Limb (tissue), 2 donors: Measurements from ENCODE around the gene HTRA2.
A peak's percentile ranks its signal among the peaks of the same experiment; 100 is the strongest.
"Not testable (repeated sequence)": the region's sequence is repeated elsewhere in the genome, so short reads cannot be mapped to it uniquely, and the experiment has no call there.

Source experiments
- DNase-seq, 2 donors: peaks; one replicate each; pipeline ENCODE4 v3.0.0-alpha.2; 2016; ENCODE audit errors: extremely low spot score in 2 of 2

Gene HTRA2

DNA sequence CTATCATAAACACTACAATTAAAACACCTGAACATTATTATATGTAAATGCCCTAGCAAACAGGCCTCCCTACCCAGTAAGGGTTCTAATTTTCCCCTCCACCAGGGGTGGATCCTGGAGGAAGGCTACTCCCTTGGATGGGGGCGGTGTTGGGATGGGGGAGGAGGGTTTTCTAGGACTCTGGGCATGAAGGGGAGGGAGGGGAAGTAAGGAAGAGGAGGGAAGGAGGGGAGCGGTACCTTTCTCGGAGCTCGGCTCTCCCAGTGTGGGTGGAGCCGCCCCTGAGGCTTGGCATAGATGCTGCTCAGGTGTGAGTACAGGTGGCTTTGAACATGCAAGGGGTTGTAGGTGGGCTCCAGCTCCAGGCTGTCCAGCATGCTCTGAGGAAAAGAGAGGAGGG is 30.2 kb downstream of the HTRA2 start:
- no peak for DNase-seq

- DNase-seq, result no peak
Measured at GRCh38 chr2:74560591-74560990, 30.9 kb downstream of the HTRA2 start.

GRCh38 chr2:74561022-74561421 is 31.3 kb downstream of the HTRA2 start:
- DNase-seq, result not testable (repeated sequence)

GRCh38 chr2:74562126-74562775 is 32.5 kb downstream of the HTRA2 start:
- no peak for DNase-seq

- no peak for DNase-seq
Measured at GRCh38 chr2:74564222-74564621, 34.5 kb downstream of the HTRA2 start.

DNA sequence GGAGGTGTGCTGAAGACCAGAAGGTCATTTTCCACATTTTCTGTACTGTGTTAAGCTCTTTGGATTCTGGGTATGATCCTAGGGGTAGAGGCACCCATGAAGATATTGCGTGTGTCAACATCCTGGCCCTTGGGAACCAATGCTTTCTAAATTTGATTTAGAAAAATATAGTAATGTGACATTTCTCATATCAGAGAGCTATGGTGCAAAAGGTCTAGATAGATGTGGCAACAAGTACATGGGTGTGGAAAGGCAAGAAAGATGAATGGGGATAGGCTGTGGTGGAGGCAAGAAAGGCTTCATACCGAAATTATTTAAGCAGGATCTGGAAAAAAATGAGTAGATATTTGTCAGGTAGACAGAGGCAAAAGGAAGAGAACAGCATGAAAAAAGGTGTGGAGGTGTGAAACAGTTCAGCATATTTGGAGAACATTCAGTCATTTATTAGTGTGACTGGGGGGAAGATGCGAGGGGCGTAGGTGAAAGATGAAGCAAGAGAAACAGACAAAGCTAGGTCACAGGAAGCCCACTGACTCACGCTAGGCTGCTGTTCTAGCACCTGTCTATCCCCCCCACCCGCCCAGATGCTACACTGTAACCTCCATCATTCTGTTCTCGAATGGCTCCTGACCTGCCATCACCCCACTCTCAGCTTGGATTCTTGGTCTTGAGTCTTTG is 36.5 kb downstream of the HTRA2 start:
- DNase-seq, result no peak

DNA sequence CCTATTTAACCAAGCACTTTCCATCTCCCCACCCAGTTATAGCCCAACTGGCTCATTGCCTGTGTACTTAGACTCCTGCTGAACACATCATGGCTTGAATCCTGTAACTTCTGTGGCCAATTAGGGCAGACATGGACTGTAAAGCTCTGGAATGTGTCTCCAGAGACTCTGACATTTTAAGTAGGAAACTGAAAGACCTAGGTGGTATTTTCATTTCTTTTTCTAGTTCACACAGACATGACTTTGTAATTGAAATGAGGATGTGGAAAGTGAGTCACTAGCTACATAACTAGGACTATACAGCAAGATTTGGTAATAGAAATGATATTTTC is 37.0 kb downstream of the HTRA2 start:
- DNase-seq, result no peak

DNA sequence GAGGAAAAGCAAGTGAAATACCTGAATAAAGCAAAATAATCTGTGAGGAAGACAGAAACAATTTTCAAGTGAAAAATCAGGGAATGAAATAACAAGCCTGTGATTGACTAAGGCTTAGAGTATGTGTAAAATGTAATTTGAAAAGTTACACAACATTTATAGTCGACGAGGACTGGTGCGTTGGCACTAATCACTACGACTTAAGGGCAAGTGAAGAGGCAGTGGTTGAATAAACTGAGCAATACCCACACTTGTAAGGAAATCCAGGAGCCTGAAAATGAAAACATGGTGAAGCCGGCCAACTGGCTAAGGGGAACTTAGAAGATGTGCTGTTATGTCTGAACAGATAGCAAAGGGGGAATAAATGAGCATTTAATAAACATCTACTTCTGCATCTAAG is 38.1 kb downstream of the HTRA2 start:
- DNase-seq, result no peak

GRCh38 chr2:74569686-74570085 is 40.0 kb downstream of the HTRA2 start:
- no peak for DNase-seq

DNA sequence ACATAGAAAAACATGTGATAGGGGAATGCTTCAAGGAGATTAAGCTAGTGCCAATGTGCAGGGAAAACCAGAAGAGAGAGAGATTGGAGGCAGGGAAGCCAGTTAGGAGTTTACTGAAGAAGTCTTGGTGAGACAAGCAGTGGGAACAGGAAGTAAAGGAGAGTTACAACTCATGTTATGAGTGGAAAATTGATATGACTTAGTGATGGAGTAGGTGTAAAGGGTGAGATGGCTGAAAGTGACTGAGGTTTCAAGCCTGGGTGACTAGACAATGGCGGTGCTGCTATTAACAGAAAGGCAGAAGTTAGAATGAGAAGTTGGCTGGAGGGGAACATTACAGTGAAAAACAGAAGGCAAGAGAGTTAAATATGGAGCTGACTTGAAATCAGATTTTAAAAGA is 41.3 kb downstream of the HTRA2 start:
- DNase-seq, result no peak

- DNase-seq, result no peak
Measured at GRCh38 chr2:74572178-74572925, 42.6 kb downstream of the HTRA2 start.

DNA sequence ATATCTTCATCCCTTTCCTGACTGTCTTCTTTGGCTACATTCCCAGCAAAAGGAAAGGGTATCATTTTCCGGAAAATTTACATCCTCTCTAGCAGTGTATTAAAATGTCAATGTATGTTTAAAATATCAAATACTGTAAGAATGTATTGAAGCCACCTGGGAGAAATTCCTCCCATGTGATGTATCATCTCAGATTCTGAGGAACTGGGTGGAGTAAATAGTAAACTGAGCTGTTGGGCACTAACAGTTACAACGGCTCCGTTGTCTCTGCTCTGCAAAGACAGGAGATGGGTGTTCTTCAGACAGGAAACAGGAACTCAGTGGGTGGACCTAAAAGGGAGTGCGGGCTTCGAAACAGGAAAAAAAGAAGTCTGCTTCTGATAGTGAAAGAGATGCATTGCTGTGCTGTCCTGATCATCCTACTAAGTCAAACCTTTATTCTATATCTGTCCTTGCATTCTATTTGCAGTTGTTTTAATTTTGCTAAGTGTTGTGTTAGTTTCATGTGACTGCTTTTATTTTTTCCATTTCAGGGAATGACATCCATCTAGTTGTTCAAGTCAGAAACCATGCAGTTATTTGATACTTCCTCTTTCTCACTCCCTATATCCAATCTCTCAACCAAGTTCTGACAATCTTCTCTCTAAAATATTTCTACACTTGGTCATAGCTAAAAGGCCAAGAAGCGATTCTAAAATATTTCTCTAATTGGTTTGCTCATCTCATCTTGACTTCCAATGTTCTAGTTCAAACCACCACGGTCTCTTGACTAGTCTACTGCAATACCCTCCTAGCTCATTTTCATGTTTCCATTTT is 44.2 kb downstream of the HTRA2 start:
- no peak for DNase-seq

DNA sequence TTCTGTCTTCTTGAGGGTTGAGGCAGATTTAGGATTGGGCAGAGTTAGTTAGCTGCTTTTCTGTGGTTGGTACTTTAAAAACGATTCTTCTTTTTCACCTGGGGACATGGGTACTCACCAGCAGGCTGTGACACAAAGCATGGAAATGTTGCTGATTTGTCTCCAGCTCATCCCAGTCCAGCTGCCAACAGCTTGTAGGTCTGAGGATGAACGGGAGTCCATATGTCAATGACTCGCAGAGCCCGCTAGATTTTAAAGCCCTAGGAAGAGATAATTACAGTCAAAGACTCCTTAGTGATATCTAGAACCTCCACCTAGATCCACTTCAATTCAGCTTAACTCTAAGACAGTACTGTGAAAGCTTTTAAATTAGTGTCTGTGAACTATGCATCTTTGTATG is 45.6 kb downstream of the HTRA2 start:
- no peak for DNase-seq

GRCh38 chr2:74576211-74576862 is 46.6 kb downstream of the HTRA2 start:
- DNase-seq, result no peak

DNA sequence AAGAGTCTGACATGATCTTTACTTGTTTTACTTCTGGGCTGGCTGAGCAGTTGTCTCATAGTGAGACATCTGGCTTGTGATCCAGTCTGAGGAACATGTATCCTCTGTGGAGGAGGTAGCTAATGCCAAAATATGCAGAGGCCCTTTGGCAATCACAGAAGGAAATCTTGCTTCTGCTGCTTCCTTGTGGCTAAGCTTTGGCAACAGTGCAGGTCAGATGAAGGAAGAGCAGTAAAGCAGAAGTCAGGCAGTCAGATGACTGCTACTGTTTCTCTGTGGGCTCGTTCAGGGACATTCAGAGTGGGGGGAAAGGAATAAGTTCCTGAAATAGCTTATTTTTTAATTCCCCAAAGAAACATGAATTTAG is 47.1 kb downstream of the HTRA2 start:
- DNase-seq, result peak in 1 of 2 donors; percentile 50

DNA sequence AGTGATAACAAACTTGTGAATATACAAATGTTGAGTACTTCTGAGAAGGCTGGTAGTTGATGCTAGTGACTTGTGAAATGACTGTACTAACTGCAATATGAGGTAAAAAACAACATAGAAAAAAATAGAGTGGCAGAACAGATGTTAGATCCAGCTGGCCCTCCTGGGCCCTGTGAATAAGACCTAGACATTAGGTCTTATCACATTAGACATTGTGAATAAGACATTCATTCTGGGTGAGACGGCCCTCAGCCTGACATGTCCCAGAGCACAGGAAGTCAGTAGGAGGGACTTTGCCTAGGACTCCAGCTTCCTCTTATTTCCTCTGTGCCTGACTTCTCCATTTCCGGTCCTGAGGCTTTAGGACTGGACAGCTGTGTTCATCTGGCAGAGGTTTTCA is 47.7 kb downstream of the HTRA2 start:
- DNase-seq, result no peak

DNA sequence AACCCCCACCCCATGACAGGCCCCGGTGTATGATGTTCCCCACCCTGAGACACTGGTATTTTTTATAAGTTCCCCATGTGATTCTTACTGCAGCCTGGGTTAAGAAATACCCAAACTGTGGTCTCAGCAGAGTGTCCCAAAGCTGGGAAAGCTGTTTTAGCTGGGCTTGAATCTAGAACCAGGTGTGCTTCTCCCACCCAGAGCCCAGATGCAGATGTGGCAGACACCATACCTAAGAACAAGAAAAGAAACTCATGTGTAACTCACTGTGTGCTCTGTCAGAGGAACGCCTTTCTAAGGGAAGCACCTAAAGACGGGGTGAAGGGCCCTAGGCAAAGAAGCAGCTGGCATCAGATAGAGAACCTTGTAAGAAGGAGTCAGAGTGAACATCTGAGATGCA is 48.7 kb downstream of the HTRA2 start:
- DNase-seq, result no peak

- no peak for DNase-seq
Measured at GRCh38 chr2:74581463-74581862, 51.7 kb downstream of the HTRA2 start.

DNA sequence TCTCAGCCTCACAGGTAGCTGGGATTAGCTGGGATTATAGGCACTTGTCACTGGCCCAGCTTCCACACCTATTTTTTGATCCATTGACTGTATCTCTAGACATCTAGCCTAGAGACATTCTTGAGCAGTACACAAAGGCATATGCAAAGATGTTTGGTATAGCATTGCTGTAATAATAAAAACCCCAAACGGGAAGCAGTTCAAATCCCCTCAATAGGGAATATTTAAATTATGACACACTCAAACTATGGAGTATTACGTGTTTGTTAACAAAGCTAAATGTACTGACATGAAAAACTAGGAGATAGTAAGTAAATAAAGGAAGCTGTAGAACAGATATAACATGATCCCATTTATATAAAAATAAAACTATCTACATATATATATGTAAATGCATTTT is 52.5 kb downstream of the HTRA2 start:
- DNase-seq, result no peak
